ENCODE measurements around the gene SLC5A1. TPM values are rescaled to one million over a fixed set of nuclear protein-coding genes. Genes with fewer than 3 reads are reported as not detected.
"Not testable (repeated sequence)": the region's sequence is repeated elsewhere in the genome, so short reads cannot be mapped to it uniquely, and the experiment has no call there.

The SLC5A1 gene
- total RNA-seq, 1 experiment from 2014 or later: not detected

DNA sequence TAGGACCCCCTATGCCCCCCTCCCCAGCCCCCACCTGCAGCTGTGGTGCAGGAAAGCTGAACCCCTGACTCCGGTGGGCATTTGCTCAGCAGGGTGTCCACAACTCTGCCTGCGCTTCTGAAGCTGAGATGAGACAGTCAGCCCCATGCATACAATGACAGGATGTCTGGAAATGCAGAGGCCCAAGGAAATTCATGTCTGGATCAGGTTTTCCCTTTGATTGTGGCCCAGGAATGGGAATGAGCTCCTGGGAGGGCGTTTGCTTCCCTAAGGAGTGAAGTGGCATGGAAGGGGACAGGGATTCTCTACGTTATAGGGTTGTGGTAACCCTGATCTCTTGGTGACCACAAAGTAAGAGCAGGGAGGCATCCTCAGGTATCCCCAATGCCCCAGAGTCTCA, 93.8 kb downstream of the SLC5A1 start:
- DNase-seq; H3K4me1 ChIP-seq; H3K4me3 ChIP-seq; H3K36me3 ChIP-seq; H3K27me3 ChIP-seq; H3K9me3 ChIP-seq (replicated peaks); H3K27ac ChIP-seq: not testable (repeated sequence)

GRCh38 chr22:32137731-32138324, 94.8 kb downstream of the SLC5A1 start:
- DNase-seq; H3K27me3 ChIP-seq; H3K36me3 ChIP-seq; H3K27ac ChIP-seq; H3K9me3 ChIP-seq (replicated peaks); H3K4me1 ChIP-seq: not testable (repeated sequence)
- H3K4me3 ChIP-seq: peak overlapping the region; percentile 25

DNA sequence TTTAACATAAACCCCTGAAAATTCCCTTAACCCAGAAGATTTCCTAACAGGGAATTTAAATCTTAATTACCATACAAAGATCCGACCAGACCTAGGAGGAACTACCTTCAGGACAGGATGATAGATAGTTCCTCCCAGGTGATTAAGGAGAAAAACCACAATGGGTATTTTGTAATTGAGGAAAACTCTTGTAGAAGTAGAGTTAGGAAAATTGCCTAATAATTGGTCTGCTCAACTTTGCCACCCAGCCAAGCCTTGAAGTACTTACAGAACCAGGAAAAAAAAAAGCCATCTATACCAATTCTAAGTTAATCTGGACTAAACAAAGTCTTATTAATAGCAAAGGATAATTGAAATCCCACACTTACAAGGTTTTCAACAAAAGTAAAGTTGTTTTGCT, 95.5 kb downstream of the SLC5A1 start:
- DNase-seq; H3K36me3 ChIP-seq; H3K4me1 ChIP-seq; H3K4me3 ChIP-seq; H3K9me3 ChIP-seq (replicated peaks); H3K27ac ChIP-seq; H3K27me3 ChIP-seq: not testable (repeated sequence)

GRCh38 chr22:32140688-32141087, 97.6 kb downstream of the SLC5A1 start:
- not testable (repeated sequence) for H3K27ac ChIP-seq; H3K4me1 ChIP-seq; H3K4me3 ChIP-seq; H3K36me3 ChIP-seq; H3K9me3 ChIP-seq (replicated peaks); H3K27me3 ChIP-seq
- peak in 1 of 2 experiments; percentile 8 for DNase-seq

- no peak for DNase-seq
- no peaks in the 10 kb centered on the region for H3K27me3 ChIP-seq
- no peaks in the 10 kb centered on the region for H3K4me1 ChIP-seq
- H3K4me3 ChIP-seq: no peak overlapping the region
- no peaks in the 10 kb centered on the region for H3K36me3 ChIP-seq
- no peaks in the 10 kb centered on the region for H3K9me3 ChIP-seq (replicated peaks)
- no peak overlapping the region for H3K27ac ChIP-seq
These were observed 99.5 kb downstream of the SLC5A1 start for GRCh38 chr22:32142600-32142999.

GRCh38 chr22:32144496-32145274, 101.6 kb downstream of the SLC5A1 start:
- no peak overlapping the region for H3K4me3 ChIP-seq
- no peaks in the 10 kb centered on the region for H3K4me1 ChIP-seq
- no peaks in the 10 kb centered on the region for H3K36me3 ChIP-seq
- no peak overlapping the region for H3K27ac ChIP-seq
- DNase-seq: no peak
- H3K9me3 ChIP-seq (replicated peaks): no peaks in the 10 kb centered on the region
- H3K27me3 ChIP-seq: no peaks in the 10 kb centered on the region

- DNase-seq; H3K27ac ChIP-seq; H3K27me3 ChIP-seq; H3K4me1 ChIP-seq; H3K36me3 ChIP-seq; H3K9me3 ChIP-seq (replicated peaks); H3K4me3 ChIP-seq: not testable (repeated sequence)
These were observed 104.1 kb downstream of the SLC5A1 start for GRCh38 chr22:32147128-32147527.

DNA sequence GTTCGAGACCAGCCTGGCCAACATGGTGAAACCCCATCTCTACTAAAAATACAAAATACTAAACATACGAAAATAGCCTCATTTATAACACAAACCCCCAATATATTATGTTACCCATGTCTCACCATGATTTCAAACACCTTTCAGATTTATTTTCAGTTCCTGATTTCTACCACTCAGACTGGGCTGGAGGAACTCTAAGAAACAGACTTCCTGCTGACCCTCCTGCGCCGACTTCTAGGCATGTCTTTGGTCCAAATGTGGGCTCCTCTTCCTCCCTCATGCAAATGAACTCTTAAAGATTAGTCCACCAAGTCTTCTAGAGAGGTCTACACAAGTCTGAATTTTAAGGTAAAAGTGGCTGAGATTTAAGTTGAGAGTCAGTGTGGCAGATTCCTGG, 105.3 kb downstream of the SLC5A1 start:
- H3K9me3 ChIP-seq (replicated peaks): not testable (repeated sequence)

GRCh38 chr22:32150647-32151046, 107.6 kb downstream of the SLC5A1 start:
- H3K27ac ChIP-seq; DNase-seq; H3K4me1 ChIP-seq; H3K9me3 ChIP-seq (replicated peaks); H3K36me3 ChIP-seq; H3K4me3 ChIP-seq; H3K27me3 ChIP-seq: not testable (repeated sequence)

More for the DNA sequence above, 105.3 kb downstream of the SLC5A1 start:
- not testable (repeated sequence) for H3K27me3 ChIP-seq, H3K4me1 ChIP-seq, H3K27ac ChIP-seq, H3K4me3 ChIP-seq, H3K36me3 ChIP-seq, DNase-seq

GRCh38 chr22:32151641-32152040, 108.6 kb downstream of the SLC5A1 start:
- not testable (repeated sequence) for H3K36me3 ChIP-seq; H3K4me3 ChIP-seq; H3K4me1 ChIP-seq; DNase-seq; H3K27ac ChIP-seq; H3K9me3 ChIP-seq (replicated peaks); H3K27me3 ChIP-seq

- H3K4me1 ChIP-seq; H3K9me3 ChIP-seq (replicated peaks); H3K27ac ChIP-seq; H3K36me3 ChIP-seq; DNase-seq; H3K4me3 ChIP-seq; H3K27me3 ChIP-seq: not testable (repeated sequence)
These were observed 111.7 kb downstream of the SLC5A1 start for GRCh38 chr22:32154727-32155126.

GRCh38 chr22:32157632-32158031, 114.6 kb downstream of the SLC5A1 start:
- not testable (repeated sequence) for H3K4me3 ChIP-seq

GRCh38 chr22:32158712-32159533, 115.9 kb downstream of the SLC5A1 start, which contains the start of gene C22orf42:
TSS of gene C22orf42 (minus strand) at chr22:32159303. CDS start at chr22:32159215, 88 bp downstream.
- no peak within 1 kb of the TSS for H3K4me3 ChIP-seq
- no peaks in the 10 kb centered on the region; the same call in 1 of the 2 replicates for H3K27me3 ChIP-seq
- H3K36me3 ChIP-seq: no peaks in the 10 kb centered on the region
- no peaks in the 10 kb centered on the region for H3K4me1 ChIP-seq
- no peak for DNase-seq
- no peaks in the 10 kb centered on the region for H3K9me3 ChIP-seq (replicated peaks)
- H3K27ac ChIP-seq: no peak within 1 kb of the TSS

More at GRCh38 chr22:32157632-32158031, 114.6 kb downstream of the SLC5A1 start:
- not testable (repeated sequence) for H3K4me1 ChIP-seq; H3K27me3 ChIP-seq; H3K27ac ChIP-seq; H3K9me3 ChIP-seq (replicated peaks); DNase-seq; H3K36me3 ChIP-seq

- not testable (repeated sequence) for H3K9me3 ChIP-seq (replicated peaks)
These were observed 117.3 kb downstream of the SLC5A1 start for GRCh38 chr22:32160411-32160810.

More at GRCh38 chr22:32160411-32160810, 117.3 kb downstream of the SLC5A1 start:
- not testable (repeated sequence) for H3K4me3 ChIP-seq, H3K27ac ChIP-seq, H3K36me3 ChIP-seq, DNase-seq, H3K4me1 ChIP-seq, H3K27me3 ChIP-seq

Data from SJCRH30 (cell line).